Natural killer cell (primary cell): ENCODE results near the gene NCKAP1. TPM values are rescaled to one million over a fixed set of nuclear protein-coding genes. Genes with fewer than 3 reads are reported as not detected.

ENCODE experiments used
- ATAC-seq, 3 donors: fragments of 150-1000 bp in 2 of 3; fragments of 200-7000 bp in 1 of 3; cut with Tn5 transposase; 1 replicate in 1 of 3; 2 replicates in 2 of 3; pipeline ENCODE4 v1.10.0; 2021; ENCODE audit warnings: mild to moderate bottlenecking in 2 of 3, moderate library complexity in 2 of 3
- DNase-seq, 2 donors: peaks; one replicate each; pipeline versions ENCODE4 v3.0.0 to v3.0.0-alpha.2; 2013 to 2021; ENCODE audit warnings: mixed read lengths in 1 of 2
- H3K27ac ChIP-seq: one replicate; pipeline ENCODE4 v1.5.1; 2013; ENCODE audit warnings: mild to moderate bottlenecking, low read length
- H3K27me3 ChIP-seq: one replicate; pipeline ENCODE4 v1.6.1; 2013; ENCODE audit warnings: low read length; ENCODE audit not compliant: control insufficient read depth, insufficient read depth
- H3K36me3 ChIP-seq: one replicate; pipeline ENCODE4 v1.6.1; 2013; ENCODE audit warnings: low read length; ENCODE audit not compliant: control insufficient read depth, insufficient read depth
- H3K4me1 ChIP-seq: one replicate; pipeline ENCODE4 v1.6.1; 2013; ENCODE audit warnings: low read length; ENCODE audit not compliant: control insufficient read depth, insufficient read depth
- H3K4me3 ChIP-seq: one replicate; pipeline ENCODE4 v1.5.1; 2013; ENCODE audit warnings: low read length
- H3K9me3 ChIP-seq: one replicate; pipeline ENCODE4 v1.6.1; 2013; ENCODE audit warnings: low read length; ENCODE audit not compliant: control insufficient read depth, insufficient read depth
- H3K27ac Mint-ChIP-seq, 2 donors: one replicate each; pipeline ENCODE4 v1.8.0; 2022; ENCODE audit warnings: mild to moderate bottlenecking in 2 of 2, mixed read lengths in 2 of 2, moderate library complexity in 1 of 2
- H3K27me3 Mint-ChIP-seq, 2 donors: one replicate each; pipeline ENCODE4 v1.8.0; 2022; ENCODE audit warnings: low read depth in 2 of 2, mixed read lengths in 2 of 2
- H3K36me3 Mint-ChIP-seq: one replicate; pipeline ENCODE4 v1.8.0; 2022; ENCODE audit warnings: mixed read lengths
- H3K4me1 Mint-ChIP-seq, 2 donors: one replicate each; pipeline ENCODE4 v1.8.0; 2022; ENCODE audit warnings: mixed read lengths in 2 of 2
- H3K4me3 Mint-ChIP-seq: one replicate; pipeline ENCODE4 v1.8.0; 2022; ENCODE audit warnings: mild to moderate bottlenecking, moderate library complexity, mixed read lengths
- H3K9me3 Mint-ChIP-seq, 2 donors: one replicate each; pipeline ENCODE4 v1.8.0; 2022; ENCODE audit warnings: mixed read lengths in 2 of 2
- WGBS: methylation state at CpG from one replicate; pipeline ENCODE4 v1.1.7; 2013; ENCODE audit warnings: missing lambda C conversion rate; ENCODE audit not compliant: insufficient coverage; 5-methylcytosine and 5-hydroxymethylcytosine counted together
- intact Hi-C: fragments of 100-400 bp; cut with micrococcal nuclease; formaldehyde crosslinking; loops from one replicate; pipeline ENCODE4 v1.14.2; 2022
- total RNA-seq, 4 donors: library from RNA; stranded (reverse); fragments of 120-200 nt in 1 of 4; gene quantifications; one replicate each; pipeline versions ENCODE4 v1.2.3 to v1.2.4, GENCODE V29; 2013 to 2022
- TF ChIP-seq, protein P1 (sequence below): fragments of 200-600 bp; IDR thresholded peaks from one replicate; pipeline ENCODE4 v1.8.0; 2022; ENCODE audit warnings: antibody characterized with exemption

The NCKAP1 gene
- total RNA-seq, 3 donors from 2014 or later (not counting 1 experiment from before 2014, with no cell fraction given): 8.4 to 12.3 (median 10.4) TPM

DNA sequence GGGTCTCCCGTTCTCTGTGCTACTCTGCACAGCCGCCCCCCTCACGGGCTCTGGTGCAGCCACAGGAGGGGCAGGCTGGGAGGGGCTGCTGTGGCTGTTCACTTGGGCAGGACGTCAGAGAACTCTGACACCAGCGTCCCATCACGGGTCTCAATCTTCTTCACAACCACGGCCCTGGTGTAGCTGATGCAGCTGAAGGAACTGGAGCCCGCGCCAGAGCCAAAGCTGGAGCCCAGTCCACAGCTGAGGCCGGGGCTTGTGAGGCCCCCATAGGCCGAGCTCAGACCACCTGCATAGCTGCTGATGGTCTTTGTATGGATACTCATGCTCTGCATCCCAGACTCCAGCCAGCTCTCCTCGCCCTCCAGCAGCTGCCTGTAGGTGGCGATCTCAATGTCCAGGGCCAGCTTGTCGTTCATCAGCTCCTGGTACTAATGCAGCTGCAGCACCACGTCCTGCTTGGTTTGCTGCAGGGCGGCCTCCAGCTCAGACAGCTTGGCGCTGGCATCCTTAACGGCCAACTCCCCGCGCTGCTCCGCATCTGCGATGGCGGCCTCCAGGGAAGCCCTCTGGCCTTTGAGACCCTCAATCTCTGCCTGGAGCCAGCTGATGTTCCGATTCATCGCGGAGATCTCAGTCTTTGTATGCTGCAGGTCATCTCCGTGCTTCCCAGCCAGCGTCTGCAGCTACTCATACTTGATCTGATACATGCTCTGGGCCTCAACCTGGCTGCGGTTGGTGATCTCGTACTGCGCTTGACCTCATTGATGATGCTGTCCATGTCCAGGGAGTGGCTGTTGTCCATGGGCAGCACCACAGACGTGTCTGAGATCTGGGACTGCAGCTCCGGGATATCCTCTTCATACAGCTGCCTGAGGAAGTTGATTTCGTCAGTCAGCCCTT lies 32.9 kb upstream of the NCKAP1 start:
- H3K4me3 Mint-ChIP-seq: no peak overlapping the region
- TF ChIP-seq, protein P1, sequence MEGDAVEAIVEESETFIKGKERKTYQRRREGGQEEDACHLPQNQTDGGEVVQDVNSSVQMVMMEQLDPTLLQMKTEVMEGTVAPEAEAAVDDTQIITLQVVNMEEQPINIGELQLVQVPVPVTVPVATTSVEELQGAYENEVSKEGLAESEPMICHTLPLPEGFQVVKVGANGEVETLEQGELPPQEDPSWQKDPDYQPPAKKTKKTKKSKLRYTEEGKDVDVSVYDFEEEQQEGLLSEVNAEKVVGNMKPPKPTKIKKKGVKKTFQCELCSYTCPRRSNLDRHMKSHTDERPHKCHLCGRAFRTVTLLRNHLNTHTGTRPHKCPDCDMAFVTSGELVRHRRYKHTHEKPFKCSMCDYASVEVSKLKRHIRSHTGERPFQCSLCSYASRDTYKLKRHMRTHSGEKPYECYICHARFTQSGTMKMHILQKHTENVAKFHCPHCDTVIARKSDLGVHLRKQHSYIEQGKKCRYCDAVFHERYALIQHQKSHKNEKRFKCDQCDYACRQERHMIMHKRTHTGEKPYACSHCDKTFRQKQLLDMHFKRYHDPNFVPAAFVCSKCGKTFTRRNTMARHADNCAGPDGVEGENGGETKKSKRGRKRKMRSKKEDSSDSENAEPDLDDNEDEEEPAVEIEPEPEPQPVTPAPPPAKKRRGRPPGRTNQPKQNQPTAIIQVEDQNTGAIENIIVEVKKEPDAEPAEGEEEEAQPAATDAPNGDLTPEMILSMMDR: no peak
- H3K36me3 Mint-ChIP-seq: no peaks in the 10 kb centered on the region
- H3K9me3 Mint-ChIP-seq: no peaks in the 10 kb centered on the region
- ATAC-seq (no peak), DNase-seq (peak in 1 of 2 donors; percentile 8)
- H3K9me3 ChIP-seq: no peaks in the 10 kb centered on the region
- H3K27ac Mint-ChIP-seq: no peak overlapping the region
- intact Hi-C loops: no loop called here
- H3K36me3 ChIP-seq: no peaks in the 10 kb centered on the region
- H3K4me1 ChIP-seq: no peaks in the 10 kb centered on the region
- H3K27me3 Mint-ChIP-seq: peaks cover 12 to 17% of the 10 kb centered on the region in 2 donors
- H3K4me1 Mint-ChIP-seq: no peaks in the 10 kb centered on the region
- H3K4me3 ChIP-seq: no peak overlapping the region
- H3K27me3 ChIP-seq: no peaks in the 10 kb centered on the region
- WGBS: 77% methylated on average over 34 of the region's 34 CpGs
- H3K27ac ChIP-seq: no peak overlapping the region

DNA sequence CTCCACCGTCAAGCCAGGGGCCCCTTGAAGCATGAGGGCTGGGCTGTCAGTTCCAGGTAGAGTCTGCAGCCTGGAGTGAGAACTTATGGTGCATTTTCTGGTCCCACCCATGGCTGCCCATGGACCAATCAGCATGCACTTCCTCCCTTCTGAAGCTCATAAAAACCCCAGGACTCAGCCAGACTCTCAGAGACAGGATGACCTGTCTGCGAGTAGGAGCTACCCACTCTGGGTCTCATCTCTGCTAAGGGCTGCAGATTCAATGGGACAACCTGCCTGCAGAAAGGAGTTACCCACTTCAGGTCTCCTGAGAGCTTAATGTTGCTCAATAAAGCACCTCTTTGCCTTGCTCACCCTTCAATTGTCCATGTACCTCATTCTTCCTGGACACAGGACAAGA lies 30.9 kb upstream of the NCKAP1 start:
- ATAC-seq (no peak), DNase-seq (no peak)
- 89% methylated on average over 2 of the region's 2 CpGs for WGBS
- no peaks in the 10 kb centered on the region for H3K36me3 Mint-ChIP-seq
- no peaks in the 10 kb centered on the region for H3K4me1 ChIP-seq
- intact Hi-C loops: no loop called here
- no peaks in the 10 kb centered on the region for H3K9me3 ChIP-seq
- H3K9me3 Mint-ChIP-seq: no peaks in the 10 kb centered on the region
- no peaks in the 10 kb centered on the region for H3K4me1 Mint-ChIP-seq
- H3K4me3 Mint-ChIP-seq: no peak overlapping the region
- peaks cover 17 to 26% of the 10 kb centered on the region in 2 donors for H3K27me3 Mint-ChIP-seq
- H3K4me3 ChIP-seq: no peak overlapping the region
- H3K27ac Mint-ChIP-seq: no peak overlapping the region
- H3K27me3 ChIP-seq: peaks cover 4% of the 10 kb centered on the region
- H3K36me3 ChIP-seq: no peaks in the 10 kb centered on the region
- TF ChIP-seq, protein P1: no peak
- H3K27ac ChIP-seq: no peak overlapping the region

DNA sequence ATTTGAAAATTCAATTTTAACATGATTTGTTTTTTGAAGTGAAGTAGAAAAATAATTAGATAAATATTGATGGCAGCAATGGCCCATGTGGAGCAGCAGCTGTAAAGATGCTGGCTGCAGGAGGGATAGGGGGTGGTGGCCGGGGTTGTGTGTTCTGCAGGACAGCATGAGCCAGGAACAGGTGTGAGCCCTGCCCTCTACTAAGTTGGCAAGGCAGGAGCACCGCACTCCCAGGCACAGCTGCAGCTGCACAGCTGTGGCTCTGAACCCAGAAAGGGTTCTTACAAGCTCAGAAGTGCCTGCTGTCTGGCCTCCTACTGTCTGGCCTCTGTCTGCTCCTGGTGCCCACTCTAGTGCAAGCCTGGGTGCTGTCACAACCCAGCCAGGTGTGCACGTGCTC lies 30.3 kb upstream of the NCKAP1 start:
- H3K27ac Mint-ChIP-seq: no peak overlapping the region
- H3K27me3 Mint-ChIP-seq: peaks cover 20 to 26% of the 10 kb centered on the region in 2 donors
- intact Hi-C loops: no loop called here
- Histone ChIP-seq H3K4me1 (no peaks in the 10 kb centered on the region), H3K27ac (no peak overlapping the region), H3K9me3 (no peaks in the 10 kb centered on the region), H3K4me3 (no peak overlapping the region), H3K27me3 (peaks cover 4% of the 10 kb centered on the region), H3K36me3 (no peaks in the 10 kb centered on the region)
- DNase-seq: no peak
- H3K4me1 Mint-ChIP-seq: no peaks in the 10 kb centered on the region
- WGBS: 82% methylated on average over 3 of the region's 3 CpGs
- ATAC-seq: no peak
- TF ChIP-seq, protein P1: no peak
- no peaks in the 10 kb centered on the region for H3K36me3 Mint-ChIP-seq
- H3K9me3 Mint-ChIP-seq: no peaks in the 10 kb centered on the region
- no peak overlapping the region for H3K4me3 Mint-ChIP-seq
